ENCODE measurements around the gene F9.

DNA sequence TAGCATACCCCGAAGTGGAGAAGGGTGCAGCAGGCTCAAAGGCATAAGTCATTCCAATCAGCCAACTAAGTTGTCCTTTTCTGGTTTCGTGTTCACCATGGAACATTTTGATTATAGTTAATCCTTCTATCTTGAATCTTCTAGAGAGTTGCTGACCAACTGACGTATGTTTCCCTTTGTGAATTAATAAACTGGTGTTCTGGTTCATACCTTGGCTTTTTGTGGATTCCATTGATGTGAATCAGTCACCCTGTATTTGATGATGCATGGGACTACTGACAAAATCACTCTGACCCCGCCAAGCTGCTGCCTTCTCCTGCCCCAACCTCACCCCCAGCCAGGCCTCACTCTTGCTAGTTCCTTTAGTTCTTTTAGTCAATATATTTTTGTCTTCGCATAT lies 32.7 kb downstream of the F9 start:
- no peak for TF ChIP-seq FOSL1 (IDR thresholded peaks at IDR 0.05; ENCODE audit: insufficient read depth, low read depth, low read length)
- TF ChIP-seq SIX5 (IDR thresholded peaks at IDR 0.05; ENCODE audit: low read depth, low read length) = no peak
- no peak for TF ChIP-seq BACH1 (IDR thresholded peaks at IDR 0.05; ENCODE audit: low read length)
- no peak for TF ChIP-seq POLR2A (IDR thresholded peaks at IDR 0.05; ENCODE audit: control extremely low read depth in 1 of 2, low read depth in 2 of 2, low read length in 2 of 2)
- TF ChIP-seq, protein P1, sequence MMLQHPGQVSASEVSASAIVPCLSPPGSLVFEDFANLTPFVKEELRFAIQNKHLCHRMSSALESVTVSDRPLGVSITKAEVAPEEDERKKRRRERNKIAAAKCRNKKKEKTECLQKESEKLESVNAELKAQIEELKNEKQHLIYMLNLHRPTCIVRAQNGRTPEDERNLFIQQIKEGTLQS (IDR thresholded peaks at IDR 0.05; ENCODE audit: insufficient read depth, low read depth, low read length) = no peak
- TF ChIP-seq, protein P2, sequence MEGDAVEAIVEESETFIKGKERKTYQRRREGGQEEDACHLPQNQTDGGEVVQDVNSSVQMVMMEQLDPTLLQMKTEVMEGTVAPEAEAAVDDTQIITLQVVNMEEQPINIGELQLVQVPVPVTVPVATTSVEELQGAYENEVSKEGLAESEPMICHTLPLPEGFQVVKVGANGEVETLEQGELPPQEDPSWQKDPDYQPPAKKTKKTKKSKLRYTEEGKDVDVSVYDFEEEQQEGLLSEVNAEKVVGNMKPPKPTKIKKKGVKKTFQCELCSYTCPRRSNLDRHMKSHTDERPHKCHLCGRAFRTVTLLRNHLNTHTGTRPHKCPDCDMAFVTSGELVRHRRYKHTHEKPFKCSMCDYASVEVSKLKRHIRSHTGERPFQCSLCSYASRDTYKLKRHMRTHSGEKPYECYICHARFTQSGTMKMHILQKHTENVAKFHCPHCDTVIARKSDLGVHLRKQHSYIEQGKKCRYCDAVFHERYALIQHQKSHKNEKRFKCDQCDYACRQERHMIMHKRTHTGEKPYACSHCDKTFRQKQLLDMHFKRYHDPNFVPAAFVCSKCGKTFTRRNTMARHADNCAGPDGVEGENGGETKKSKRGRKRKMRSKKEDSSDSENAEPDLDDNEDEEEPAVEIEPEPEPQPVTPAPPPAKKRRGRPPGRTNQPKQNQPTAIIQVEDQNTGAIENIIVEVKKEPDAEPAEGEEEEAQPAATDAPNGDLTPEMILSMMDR (IDR thresholded peaks at IDR 0.05; ENCODE audit: control extremely low read depth in 1 of 3, insufficient read depth in 1 of 3, low read depth in 1 of 3, low read length in 3 of 3) = no peak
- no peak for TF ChIP-seq YY1 (IDR thresholded peaks at IDR 0.05; ENCODE audit: low read depth, low read length)
- TF ChIP-seq KDM5A (IDR thresholded peaks at IDR 0.05; ENCODE audit: low read length) = no peak
- TF ChIP-seq RAD21 (IDR thresholded peaks at IDR 0.05 in 1 of 2, conservative IDR thresholded peaks at IDR 0.05 in 1 of 2; ENCODE audit: low read depth in 2 of 2, low read length in 2 of 2) = no peak
- TF ChIP-seq ZNF274 (IDR thresholded peaks at IDR 0.05; ENCODE audit: borderline replicate concordance, extremely low read depth, low read length) = no peak
- TF ChIP-seq, protein P3, sequence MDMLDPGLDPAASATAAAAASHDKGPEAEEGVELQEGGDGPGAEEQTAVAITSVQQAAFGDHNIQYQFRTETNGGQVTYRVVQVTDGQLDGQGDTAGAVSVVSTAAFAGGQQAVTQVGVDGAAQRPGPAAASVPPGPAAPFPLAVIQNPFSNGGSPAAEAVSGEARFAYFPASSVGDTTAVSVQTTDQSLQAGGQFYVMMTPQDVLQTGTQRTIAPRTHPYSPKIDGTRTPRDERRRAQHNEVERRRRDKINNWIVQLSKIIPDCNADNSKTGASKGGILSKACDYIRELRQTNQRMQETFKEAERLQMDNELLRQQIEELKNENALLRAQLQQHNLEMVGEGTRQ (IDR thresholded peaks at IDR 0.05; ENCODE audit: low read length) = no peak
- no peak for TF ChIP-seq MAFK (IDR thresholded peaks at IDR 0.05; ENCODE audit: low read depth, low read length)
- TF ChIP-seq POLR2AphosphoS5 (IDR thresholded peaks at IDR 0.05; ENCODE audit: low read depth, low read length) = no peak
- TF ChIP-seq EP300 (IDR thresholded peaks at IDR 0.05; ENCODE audit: borderline replicate concordance in 1 of 2, low read depth in 2 of 2, low read length in 2 of 2) = no peak

Measured in H1 (cell line).